ENCODE measurements around the gene CATSPER3.
"Not testable (repeated sequence)": the region's sequence is repeated elsewhere in the genome, so short reads cannot be mapped to it uniquely, and the experiment has no call there.

CATSPER3 gene

DNA sequence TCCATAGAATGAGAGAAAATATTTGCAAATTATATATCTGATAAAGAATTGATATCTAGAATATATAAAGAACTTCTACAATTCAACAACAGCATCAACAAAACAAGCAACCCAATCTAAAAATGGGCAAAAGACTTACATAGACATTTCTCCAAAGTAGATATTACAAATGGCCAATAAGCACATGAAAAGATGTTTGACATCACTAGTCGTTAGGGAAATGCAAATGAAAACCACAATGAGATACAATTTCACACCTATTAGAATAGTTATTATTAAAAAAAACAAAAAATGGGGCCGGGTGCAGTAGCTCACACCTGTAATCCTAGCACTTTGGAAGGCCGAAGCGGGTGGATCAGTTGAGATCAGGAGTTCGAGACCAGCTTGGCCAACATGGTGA lies 24.4 kb downstream of the CATSPER3 start:
- H3K4me1 ChIP-seq (ENCODE audit: insufficient read depth, low read length) = peaks cover 11% of the 10 kb centered on the region; the same call in 1 of the 2 replicates
- H3K9me3 ChIP-seq (ENCODE audit: control insufficient read depth, insufficient read depth, low read length) = no peaks in the 10 kb centered on the region
- no peaks in the 10 kb centered on the region for H3K36me3 ChIP-seq (ENCODE audit: insufficient read depth, low read length)
- no peak overlapping the region for H3K9ac ChIP-seq (ENCODE audit: low read depth, low read length)

DNA sequence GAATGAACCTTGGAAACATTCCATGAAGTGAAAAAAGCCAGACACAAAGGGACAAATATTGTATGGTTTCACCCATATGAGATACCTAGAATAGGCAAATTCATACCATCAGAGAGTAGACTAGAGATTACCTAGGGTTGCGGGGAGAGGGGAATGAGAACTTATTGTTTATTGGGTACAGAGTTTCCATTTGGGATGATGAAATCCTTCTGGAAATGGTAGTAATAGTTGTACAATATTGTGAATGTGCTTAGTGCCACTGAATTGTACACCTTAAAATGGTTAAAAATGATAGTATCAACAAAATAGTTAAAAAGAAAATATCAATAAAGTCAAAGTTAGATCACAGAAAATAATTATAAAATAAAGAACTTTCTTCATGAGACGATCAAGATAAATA lies 25.5 kb downstream of the CATSPER3 start:
- Histone ChIP-seq H3K9me3 (ENCODE audit: control insufficient read depth, insufficient read depth, low read length) (no peaks in the 10 kb centered on the region), H3K4me1 (ENCODE audit: insufficient read depth, low read length) (peaks cover 11% of the 10 kb centered on the region; the same call in 1 of the 2 replicates), H3K9ac (ENCODE audit: low read depth, low read length) (no peak overlapping the region), H3K36me3 (ENCODE audit: insufficient read depth, low read length) (no peaks in the 10 kb centered on the region)

DNA sequence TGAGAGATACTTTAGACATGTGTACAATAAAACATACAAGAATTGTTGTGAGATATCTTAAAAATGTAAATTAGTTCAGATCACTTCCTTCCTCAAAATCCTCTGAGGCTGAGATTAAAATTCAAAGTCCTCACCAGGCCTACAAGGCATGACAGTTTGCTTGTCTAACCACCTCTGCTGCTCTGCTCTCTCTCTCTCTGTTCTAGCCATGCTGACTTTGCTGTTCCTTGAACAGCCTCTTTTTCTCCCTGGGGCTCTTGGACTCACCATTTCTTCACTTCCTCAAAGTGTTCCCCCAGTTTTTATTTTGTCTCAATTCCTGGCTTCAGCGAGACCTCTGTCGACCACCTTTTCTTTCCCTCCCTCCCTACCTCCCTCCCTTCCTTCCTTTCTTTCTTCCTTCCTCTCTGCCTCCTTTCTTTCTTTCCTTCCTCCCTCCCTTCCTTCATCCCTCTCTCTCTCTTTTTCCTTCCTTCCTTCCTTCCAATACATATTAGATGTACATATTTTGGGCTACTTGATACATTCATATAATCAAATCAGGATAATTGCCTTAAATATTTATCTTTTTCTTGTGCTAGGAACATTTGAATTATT lies 27.0 kb downstream of the CATSPER3 start:
- Histone ChIP-seq H3K4me1 (ENCODE audit: insufficient read depth, low read length) (peaks cover 8% of the 10 kb centered on the region; the same call in 1 of the 2 replicates), H3K36me3 (ENCODE audit: insufficient read depth, low read length) (no peaks in the 10 kb centered on the region), H3K9ac (ENCODE audit: low read depth, low read length) (no peak overlapping the region), H3K9me3 (ENCODE audit: control insufficient read depth, insufficient read depth, low read length) (no peaks in the 10 kb centered on the region)

DNA sequence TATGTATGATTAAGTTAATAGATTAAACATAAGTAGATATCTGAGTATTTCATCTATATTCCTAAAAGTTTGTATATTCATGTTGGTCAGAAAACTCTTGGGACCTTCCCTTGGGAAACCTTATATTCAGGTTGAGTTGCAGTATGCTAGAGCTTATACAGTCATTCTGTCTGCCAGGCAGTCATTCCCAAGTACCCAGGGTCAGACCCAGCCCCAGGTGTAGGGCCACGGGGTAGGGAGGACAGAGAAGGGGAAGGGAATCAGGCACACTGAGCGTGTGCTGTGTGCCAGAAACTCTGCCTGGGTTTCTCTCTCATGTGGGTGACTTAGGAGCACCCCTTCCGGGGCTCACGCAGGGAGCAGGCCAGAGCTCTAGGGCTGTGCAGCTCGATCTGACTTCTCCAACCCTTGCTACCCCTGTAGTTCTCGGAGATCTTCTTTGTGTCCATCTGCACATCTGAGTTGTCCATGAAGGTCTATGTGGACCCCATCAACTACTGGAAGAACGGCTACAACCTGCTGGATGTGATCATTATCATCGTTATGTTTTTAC lies 28.2 kb downstream of the CATSPER3 start:
- Histone ChIP-seq H3K9me3 (ENCODE audit: control insufficient read depth, insufficient read depth, low read length) (no peaks in the 10 kb centered on the region), H3K4me1 (ENCODE audit: insufficient read depth, low read length) (no peaks in the 10 kb centered on the region), H3K36me3 (ENCODE audit: insufficient read depth, low read length) (no peaks in the 10 kb centered on the region), H3K9ac (ENCODE audit: low read depth, low read length) (no peak overlapping the region)

DNA sequence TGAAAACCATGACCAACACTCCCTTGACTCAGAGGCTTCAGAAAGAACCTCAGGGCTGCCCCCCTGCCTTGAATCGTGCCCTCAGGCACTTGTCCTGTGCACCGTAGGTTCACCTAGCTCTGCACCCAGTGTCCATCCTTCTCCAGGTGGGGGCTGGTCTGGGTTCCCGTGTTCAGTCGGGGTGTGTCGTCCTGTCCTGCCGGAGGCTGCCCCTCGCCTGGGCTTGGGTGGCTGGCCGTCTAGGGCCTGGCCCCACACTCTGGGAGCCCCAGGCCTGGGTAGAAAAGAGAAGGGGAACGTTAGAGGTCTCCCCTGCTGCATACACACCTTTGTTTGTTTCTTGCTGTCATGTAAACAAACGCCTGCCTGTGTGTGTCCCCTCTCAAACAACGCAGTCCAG lies 29.3 kb downstream of the CATSPER3 start:
- Histone ChIP-seq H3K9me3 (ENCODE audit: control insufficient read depth, insufficient read depth, low read length) (no peaks in the 10 kb centered on the region), H3K4me1 (ENCODE audit: insufficient read depth, low read length) (no peaks in the 10 kb centered on the region), H3K36me3 (ENCODE audit: insufficient read depth, low read length) (no peaks in the 10 kb centered on the region), H3K9ac (ENCODE audit: low read depth, low read length) (no peak overlapping the region)

DNA sequence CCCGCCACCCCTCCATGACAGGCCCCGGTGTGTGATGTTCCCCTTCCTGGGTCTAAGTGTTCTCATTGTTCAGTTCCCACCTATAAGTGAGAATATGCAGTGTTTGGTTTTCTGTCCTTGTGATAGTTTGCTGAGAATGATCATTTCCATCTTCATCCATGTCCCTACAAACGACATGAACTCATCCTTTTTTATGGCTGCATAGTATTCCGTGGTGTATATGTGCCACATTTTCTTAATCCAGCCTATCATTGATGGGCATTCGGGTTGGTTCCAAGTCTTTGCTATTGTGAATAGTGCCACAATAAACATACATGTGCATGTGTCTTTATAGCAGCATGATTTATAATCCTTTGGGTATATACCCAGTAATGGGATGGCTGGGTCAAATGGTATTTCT lies 30.4 kb downstream of the CATSPER3 start:
- not testable (repeated sequence) for H3K4me1 ChIP-seq (ENCODE audit: insufficient read depth, low read length); H3K9ac ChIP-seq (ENCODE audit: low read depth, low read length); H3K36me3 ChIP-seq (ENCODE audit: insufficient read depth, low read length); H3K9me3 ChIP-seq (ENCODE audit: control insufficient read depth, insufficient read depth, low read length)

DNA sequence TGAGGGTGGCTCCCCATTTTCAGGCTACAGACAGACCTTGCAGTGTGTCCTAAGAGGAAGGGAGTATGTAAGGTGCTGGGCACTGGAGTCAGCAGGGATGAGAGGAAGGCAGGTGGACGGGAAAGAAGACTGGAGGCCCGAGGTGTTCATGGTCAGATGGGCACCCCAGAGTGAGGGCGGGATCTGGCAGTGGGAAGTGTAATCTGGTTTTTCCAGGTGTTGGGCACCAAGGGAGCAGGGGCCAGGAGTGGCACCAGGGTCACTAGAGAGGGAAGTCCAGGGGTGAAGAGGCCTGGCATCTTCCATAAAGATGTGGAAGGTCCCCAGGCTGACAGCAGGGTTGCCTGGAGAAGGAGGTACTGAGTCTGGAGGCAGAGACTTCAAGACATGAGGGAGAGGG lies 36.7 kb downstream of the CATSPER3 start:
- H3K9me3 ChIP-seq (ENCODE audit: control insufficient read depth, insufficient read depth, low read length) = no peaks in the 10 kb centered on the region
- H3K36me3 ChIP-seq (ENCODE audit: insufficient read depth, low read length) = no peaks in the 10 kb centered on the region

DNA sequence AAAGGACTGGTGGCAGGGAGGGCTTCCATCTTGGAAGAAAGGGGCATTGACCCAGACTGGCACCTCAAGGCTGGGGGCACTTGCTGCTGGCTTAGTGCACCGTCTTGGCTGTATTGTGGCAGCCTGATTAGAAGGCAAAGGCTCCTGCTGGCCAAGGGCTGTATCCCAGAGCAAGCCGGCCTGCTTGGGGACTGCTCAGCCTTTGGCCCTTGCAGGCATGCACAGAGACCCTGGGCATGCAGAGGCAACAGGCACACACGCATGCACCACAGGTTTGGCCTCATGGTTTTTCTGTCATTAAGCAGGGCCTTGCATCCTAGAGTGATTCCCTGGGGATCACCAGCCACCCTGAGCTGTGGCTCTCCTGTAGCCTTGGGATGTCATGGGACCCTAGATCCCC lies 37.4 kb downstream of the CATSPER3 start:
- Histone ChIP-seq H3K36me3 (ENCODE audit: insufficient read depth, low read length) (no peaks in the 10 kb centered on the region), H3K4me1 (ENCODE audit: insufficient read depth, low read length) (no peaks in the 10 kb centered on the region), H3K9me3 (ENCODE audit: control insufficient read depth, insufficient read depth, low read length) (no peaks in the 10 kb centered on the region), H3K9ac (ENCODE audit: low read depth, low read length) (no peak overlapping the region)

More for the DNA sequence above, 36.7 kb downstream of the CATSPER3 start:
- Histone ChIP-seq H3K9ac (ENCODE audit: low read depth, low read length) (no peak overlapping the region), H3K4me1 (ENCODE audit: insufficient read depth, low read length) (no peaks in the 10 kb centered on the region)

DNA sequence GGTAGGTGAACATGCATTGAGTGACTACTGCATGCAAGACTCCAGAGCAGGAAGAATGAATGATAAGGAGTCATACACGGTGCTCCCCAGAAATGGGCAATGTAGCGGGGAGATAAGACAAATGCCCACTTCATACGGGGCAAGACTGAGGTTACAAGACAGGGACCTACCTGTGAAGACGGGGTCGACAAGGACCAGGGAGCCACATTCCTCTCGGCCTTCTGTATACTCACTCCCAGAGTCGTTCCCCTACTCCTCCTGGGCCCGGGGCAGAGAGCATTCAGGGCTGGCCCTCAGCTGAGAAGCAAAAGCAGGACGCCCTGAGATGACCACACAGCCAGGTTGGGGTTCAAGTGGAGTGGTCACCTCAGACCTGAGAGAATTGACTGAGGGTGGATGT lies 39.6 kb downstream of the CATSPER3 start:
- H3K9ac ChIP-seq (ENCODE audit: low read depth, low read length) = no peak overlapping the region
- H3K9me3 ChIP-seq (ENCODE audit: control insufficient read depth, insufficient read depth, low read length) = no peaks in the 10 kb centered on the region
- H3K4me1 ChIP-seq (ENCODE audit: insufficient read depth, low read length) = no peaks in the 10 kb centered on the region
- no peaks in the 10 kb centered on the region for H3K36me3 ChIP-seq (ENCODE audit: insufficient read depth, low read length)

DNA sequence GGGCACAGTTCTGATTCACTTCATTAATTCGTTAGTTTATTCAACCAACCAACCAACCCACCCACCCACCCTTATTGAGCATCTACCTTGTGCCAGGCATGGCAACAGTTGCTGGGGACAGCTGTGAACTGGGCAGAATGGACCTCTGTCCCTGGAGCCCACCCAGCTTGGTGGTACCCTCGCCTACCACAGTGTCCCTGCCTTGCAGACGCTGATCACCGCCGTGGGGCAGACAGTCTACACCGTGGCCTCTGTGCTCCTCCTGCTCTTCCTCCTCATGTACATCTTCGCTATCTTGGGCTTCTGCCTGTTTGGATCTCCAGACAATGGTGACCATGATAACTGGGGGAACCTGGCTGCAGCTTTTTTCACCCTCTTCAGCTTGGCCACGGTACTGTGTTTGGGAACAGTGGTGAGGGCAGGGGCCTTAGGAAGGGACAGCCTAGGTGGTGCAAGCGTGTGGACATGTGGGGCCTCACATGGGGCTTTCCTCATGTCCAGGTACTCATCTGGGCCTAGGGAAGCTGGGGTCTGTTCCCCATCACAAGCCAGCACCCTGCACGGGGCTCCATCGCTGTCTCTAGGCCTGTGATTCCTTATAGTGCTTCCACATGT lies 40.1 kb downstream of the CATSPER3 start:
- no peaks in the 10 kb centered on the region for H3K4me1 ChIP-seq (ENCODE audit: insufficient read depth, low read length)
- no peaks in the 10 kb centered on the region for H3K36me3 ChIP-seq (ENCODE audit: insufficient read depth, low read length)
- no peak overlapping the region for H3K9ac ChIP-seq (ENCODE audit: low read depth, low read length)
- H3K9me3 ChIP-seq (ENCODE audit: control insufficient read depth, insufficient read depth, low read length) = no peaks in the 10 kb centered on the region

DNA sequence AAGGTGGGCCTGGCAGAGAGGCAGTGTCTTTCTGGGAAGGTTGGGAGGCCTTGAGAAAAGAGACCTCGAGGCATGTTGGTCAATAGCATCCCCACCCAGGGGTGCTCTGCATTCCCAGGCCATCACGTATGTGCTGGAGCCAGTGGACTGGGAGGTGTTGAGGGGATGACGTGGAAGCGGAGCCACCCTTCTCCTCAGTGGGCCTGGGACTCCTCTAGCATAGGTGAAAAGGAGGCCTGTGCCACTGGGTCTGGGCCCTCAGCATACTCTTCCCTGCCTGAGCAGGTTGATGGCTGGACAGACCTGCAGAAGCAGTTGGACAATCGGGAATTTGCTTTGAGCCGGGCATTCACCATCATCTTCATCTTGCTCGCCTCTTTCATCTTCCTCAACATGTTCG lies 40.8 kb downstream of the CATSPER3 start:
- H3K4me1 ChIP-seq (ENCODE audit: insufficient read depth, low read length) = no peaks in the 10 kb centered on the region
- no peak overlapping the region for H3K9ac ChIP-seq (ENCODE audit: low read depth, low read length)
- H3K36me3 ChIP-seq (ENCODE audit: insufficient read depth, low read length) = no peaks in the 10 kb centered on the region
- no peaks in the 10 kb centered on the region for H3K9me3 ChIP-seq (ENCODE audit: control insufficient read depth, insufficient read depth, low read length)

DNA sequence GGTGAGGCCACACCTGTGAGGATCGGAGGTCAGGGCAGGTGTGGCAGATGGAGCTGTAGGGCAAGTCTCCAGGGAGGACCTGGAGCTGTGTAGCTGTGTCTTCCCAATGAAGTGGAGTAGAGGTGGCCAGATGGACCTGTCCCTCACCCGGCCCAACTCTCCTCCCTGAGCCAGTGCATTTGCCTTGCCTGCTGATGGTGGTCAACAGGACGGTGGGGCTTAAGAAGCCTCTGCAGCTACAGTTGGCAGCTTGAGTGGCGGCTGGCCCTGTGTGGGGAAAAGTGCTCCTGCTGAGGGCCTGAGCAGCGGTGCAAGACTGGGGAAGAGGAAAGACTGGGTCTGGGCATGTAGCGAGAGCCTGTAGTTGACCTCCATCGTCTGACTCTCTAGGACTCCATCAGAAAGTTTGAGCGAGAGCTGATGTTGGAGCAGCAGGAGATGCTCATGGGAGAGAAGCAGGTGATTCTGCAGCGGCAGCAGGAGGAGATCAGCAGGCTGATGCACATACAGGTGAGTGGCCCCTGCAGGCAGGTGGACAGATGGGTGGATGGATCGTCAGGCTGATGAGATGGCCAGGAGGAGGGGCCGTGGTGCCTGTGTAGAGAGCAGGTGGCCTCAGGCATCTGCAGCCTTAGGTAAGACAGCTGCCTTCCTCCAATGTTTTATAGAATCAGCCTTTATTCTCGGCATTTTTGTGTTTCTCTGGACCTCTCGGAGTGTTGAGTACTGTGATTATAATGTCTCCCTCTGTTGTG lies 41.5 kb downstream of the CATSPER3 start:
- H3K9me3 ChIP-seq (ENCODE audit: control insufficient read depth, insufficient read depth, low read length) = no peaks in the 10 kb centered on the region
- no peaks in the 10 kb centered on the region for H3K36me3 ChIP-seq (ENCODE audit: insufficient read depth, low read length)
- H3K9ac ChIP-seq (ENCODE audit: low read depth, low read length) = no peak overlapping the region
- no peaks in the 10 kb centered on the region for H3K4me1 ChIP-seq (ENCODE audit: insufficient read depth, low read length)

DNA sequence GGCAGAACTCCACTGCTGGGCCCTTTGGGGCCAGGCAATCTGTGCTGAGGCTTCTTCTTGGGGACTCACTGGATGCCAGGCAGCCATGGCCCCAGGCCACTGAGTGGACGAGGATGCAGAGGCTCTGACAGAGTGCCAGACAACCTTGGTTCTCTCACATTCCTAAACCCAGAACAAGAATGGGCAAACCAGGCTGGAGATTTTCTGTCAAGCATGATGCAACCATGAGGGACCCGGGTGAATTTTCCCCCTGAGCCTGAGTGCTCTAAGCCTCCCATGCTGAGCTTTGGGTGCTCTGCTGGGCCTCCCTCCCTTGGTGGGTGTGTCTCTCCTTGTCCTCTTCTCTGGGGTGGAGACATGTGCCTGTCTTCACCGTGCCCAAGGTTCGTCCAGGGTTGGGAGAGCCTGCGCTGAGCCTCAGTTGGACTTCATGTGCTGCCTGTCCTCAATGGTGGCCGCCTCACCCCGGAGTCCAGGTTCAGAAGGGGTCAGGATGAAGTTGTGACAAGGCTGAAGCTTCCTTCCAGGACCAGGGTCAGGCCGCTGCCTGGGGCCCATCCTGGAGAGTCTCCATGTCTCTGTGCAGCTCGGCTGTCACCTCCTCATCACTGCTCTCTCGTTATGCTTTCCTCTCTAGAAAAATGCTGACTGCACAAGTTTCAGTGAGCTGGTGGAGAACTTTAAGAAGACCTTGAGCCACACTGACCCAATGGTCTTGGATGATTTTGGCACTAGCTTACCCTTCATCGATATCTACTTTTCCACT lies 42.2 kb downstream of the CATSPER3 start:
- H3K9ac ChIP-seq (ENCODE audit: low read depth, low read length) = no peak overlapping the region
- no peaks in the 10 kb centered on the region for H3K36me3 ChIP-seq (ENCODE audit: insufficient read depth, low read length)
- no peaks in the 10 kb centered on the region for H3K4me1 ChIP-seq (ENCODE audit: insufficient read depth, low read length)
- H3K9me3 ChIP-seq (ENCODE audit: control insufficient read depth, insufficient read depth, low read length) = no peaks in the 10 kb centered on the region
